GM19467 (cell line): Measurements from ENCODE around the gene LMOD1.
"Not testable (repeated sequence)": the region's sequence is repeated elsewhere in the genome, so short reads cannot be mapped to it uniquely, and the experiment has no call there.

ENCODE experiments used
- ATAC-seq: cut with Tn5 transposase; IDR thresholded peaks from one replicate; pipeline ENCODE4 v1.9.1; 2021; ENCODE audit warnings: mild to moderate bottlenecking, moderate library complexity; ENCODE audit not compliant: unreplicated experiment

The LMOD1 gene

GRCh38 chr1:201946224-201946908 is at the start of gene LMOD1:
TSS of gene LMOD1 (minus strand) at chr1:201946548. CDS start at chr1:201946340, 208 bp downstream.
- no peak for ATAC-seq

GRCh38 chr1:201990427-201990826 is 44.1 kb upstream of the LMOD1 start:
- no peak for ATAC-seq

- ATAC-seq: no peak
These were observed 43.2 kb upstream of the LMOD1 start for GRCh38 chr1:201989354-201990128.

GRCh38 chr1:201988601-201989000 is 42.3 kb upstream of the LMOD1 start:
- no peak for ATAC-seq

GRCh38 chr1:201985355-201985754 is 39.0 kb upstream of the LMOD1 start:
- no peak for ATAC-seq

GRCh38 chr1:201984446-201984845 is 38.1 kb upstream of the LMOD1 start:
- ATAC-seq: no peak

- ATAC-seq: no peak
These were observed 37.0 kb upstream of the LMOD1 start for GRCh38 chr1:201983380-201983805.

- ATAC-seq: peak; percentile 59
These were observed 36.5 kb upstream of the LMOD1 start, which contains the start of gene RNPEP for GRCh38 chr1:201982623-201983379. TSS of gene RNPEP (plus strand) at chr1:201982648. CDS start at chr1:201982667, 19 bp downstream.

- peak; percentile 79 for ATAC-seq
These were observed 35.8 kb upstream of the LMOD1 start for GRCh38 chr1:201982082-201982622.

GRCh38 chr1:201970334-201971159 is 24.2 kb upstream of the LMOD1 start:
- no peak for ATAC-seq

GRCh38 chr1:201968202-201968925 is 22.0 kb upstream of the LMOD1 start:
- ATAC-seq: no peak

GRCh38 chr1:201966171-201966570 is 19.8 kb upstream of the LMOD1 start:
- ATAC-seq: no peak

GRCh38 chr1:201964261-201964660 is 17.9 kb upstream of the LMOD1 start:
- no peak for ATAC-seq

- not testable (repeated sequence) for ATAC-seq
These were observed 16.0 kb upstream of the LMOD1 start for GRCh38 chr1:201962382-201962781.

- no peak for ATAC-seq
These were observed 12.0 kb upstream of the LMOD1 start for GRCh38 chr1:201958348-201958747.

GRCh38 chr1:201955729-201956143 is 9.4 kb upstream of the LMOD1 start:
- ATAC-seq: no peak

- peak; percentile 97 for ATAC-seq
These were observed 8.8 kb upstream of the LMOD1 start, which contains the start of gene TIMM17A for GRCh38 chr1:201955009-201955728. TSS of gene TIMM17A (plus strand) at chr1:201955503. CDS start at chr1:201955527, 24 bp downstream.

- no peak for ATAC-seq
These were observed 8.1 kb upstream of the LMOD1 start for GRCh38 chr1:201954263-201955008.
